ENCODE data around the gene SLC34A2.

The SLC34A2 gene

GRCh38 chr4:25722964-25723363 is 67.3 kb downstream of the SLC34A2 start:
- TF ChIP-seq CTCF (IDR thresholded peaks at IDR 0.05) (no peak), ZFX (IDR thresholded peaks at IDR 0.05; ENCODE audit: borderline replicate concordance) (no peak)
- no peak overlapping the region for H3K27ac ChIP-seq

- TF ChIP-seq ZFX (IDR thresholded peaks at IDR 0.05; ENCODE audit: borderline replicate concordance): no peak
- TF ChIP-seq CTCF (IDR thresholded peaks at IDR 0.05): no peak
- no peak overlapping the region for H3K27ac ChIP-seq
Measured at GRCh38 chr4:25723409-25723808, 67.8 kb downstream of the SLC34A2 start.

GRCh38 chr4:25725870-25726269 is 70.2 kb downstream of the SLC34A2 start:
- TF ChIP-seq CTCF (IDR thresholded peaks at IDR 0.05) (no peak), ZFX (IDR thresholded peaks at IDR 0.05; ENCODE audit: borderline replicate concordance) (no peak)

GRCh38 chr4:25727711-25728493 is 72.3 kb downstream of the SLC34A2 start:
- TF ChIP-seq CTCF (IDR thresholded peaks at IDR 0.05) (no peak), ZFX (IDR thresholded peaks at IDR 0.05; ENCODE audit: borderline replicate concordance) (no peak)
- no peak overlapping the region for H3K27ac ChIP-seq

More at GRCh38 chr4:25725870-25726269, 70.2 kb downstream of the SLC34A2 start:
- no peak overlapping the region for H3K27ac ChIP-seq
